Stomach (tissue), 4 donors: ENCODE data around the gene CD247.

Experiments used
- CTCF ChIP-seq, 7 experiments: fragments of 450-650 bp in 4 of 7; fragments of 200-600 bp in 3 of 7; sonication (generic) in 3 of 7; IDR thresholded peaks; one replicate each; pipeline ENCODE4 v1.5.1; 2016 to 2019; ENCODE audit warnings: antibody characterized with exemption in 7 of 7, control low read depth in 2 of 7, mild to moderate bottlenecking in 1 of 7
- EP300 ChIP-seq: sonication (generic); formaldehyde crosslinking; IDR thresholded peaks from one replicate; pipeline ENCODE4 v1.6.1; 2017; ENCODE audit warnings: antibody characterized with exemption
- POLR2A ChIP-seq, 4 donors: fragments of 450-650 bp; IDR thresholded peaks; one replicate each; pipeline ENCODE4 v1.6.1; 2016; ENCODE audit warnings: antibody characterized with exemption in 4 of 4, control low read depth in 2 of 4, mild to moderate bottlenecking in 1 of 4, moderate library complexity in 1 of 4
- POLR2AphosphoS5 ChIP-seq, 3 donors: sonication (generic); formaldehyde crosslinking; IDR thresholded peaks; one replicate each; pipeline ENCODE4 v1.6.1; 2016; ENCODE audit warnings: antibody characterized with exemption in 3 of 3

- TF ChIP-seq CTCF (IDR thresholded peaks at IDR 0.05) (no peak), POLR2AphosphoS5 (IDR thresholded peaks at IDR 0.05) (no peak), POLR2A (IDR thresholded peaks at IDR 0.05) (no peak), EP300 (no peak)
Measured at GRCh38 chr1:167465018-167465417, 53.3 kb downstream of the CD247 start.
